HepG2 (cell line): ENCODE results near the gene FASTKD2. TPM values are rescaled to one million over a fixed set of nuclear protein-coding genes. Genes with fewer than 3 reads are reported as not detected.

ENCODE experiments used
- ATAC-seq: fragments of 200-7000 bp; cut with Tn5 transposase; 3 replicates; pipeline ENCODE4 v1.9.1; 2020; ENCODE audit warnings: mild to moderate bottlenecking, moderate library complexity
- BruUV-seq: library from RNA; stranded (reverse); fragments of 400-500 nt; replicated peaks from 2 replicates; lab custom pipeline; 2021; lab: Mats Ljungman, UMichigan
- CTCF ChIA-PET: fragments of 300-600 bp; formaldehyde crosslinking; extraction: SDS; loops from one replicate; lab custom pipeline; 2021; ENCODE audit warnings: low total read pairs, inconsistent platforms, low intra/inter-chr PET ratio; lab: Yijun Ruan, JAX
- POLR2A ChIA-PET: fragments of 350-600 bp; sonication (Branson Sonifier 250); formaldehyde crosslinking; loops from one replicate; lab custom pipeline; 2020; ENCODE audit warnings: antibody characterized with exemption, inconsistent platforms; lab: Yijun Ruan, JAX
- DNase-seq: peaks from one replicate; pipeline ENCODE4 v3.0.0-alpha.2; 2015; ENCODE audit warnings: low spot score
- FAIRE-seq: peaks from 3 replicates; lab custom pipeline; 2011; peaks lifted over from hg19 to GRCh38; lab: Jason Lieb, UNC
- H2AFZ ChIP-seq: one replicate; pipeline ENCODE4 v1.6.1; 2011; ENCODE audit warnings: low read length, inconsistent platforms
- H3K27ac ChIP-seq: fragments of 300-600 bp; 3 replicates; pipeline ENCODE4 v1.8.0; 2011; ENCODE audit warnings: mixed run types, mild to moderate bottlenecking, mixed read lengths, low read length, inconsistent platforms; ENCODE audit not compliant: insufficient read depth; ENCODE audit errors: extremely low read length
- H3K27me3 ChIP-seq, 2 experiments: fragments of 200-600 bp in 1 of 2; 2 replicates in 1 of 2; 3 replicates in 1 of 2; pipeline versions ENCODE4 v1.6.0 to v1.8.0; 2011; ENCODE audit warnings: low read length in 2 of 2, mild to moderate bottlenecking in 2 of 2, moderate library complexity in 2 of 2, inconsistent platforms in 1 of 2; ENCODE audit not compliant: insufficient read depth in 2 of 2, control insufficient read depth in 1 of 2
- H3K36me3 ChIP-seq, 2 experiments: fragments of 200-600 bp in 1 of 2; replicated peaks in 1 of 2; 2 replicates in 1 of 2; 3 replicates in 1 of 2; pipeline versions ENCODE4 v1.5.1 to v1.8.0; 2011; ENCODE audit warnings: low read length in 2 of 2, inconsistent platforms in 1 of 2; ENCODE audit not compliant: insufficient read depth in 2 of 2, control insufficient read depth in 1 of 2
- H3K4me1 ChIP-seq: 2 replicates; pipeline ENCODE4 v1.5.1; 2012; ENCODE audit warnings: low read length, inconsistent platforms; ENCODE audit not compliant: insufficient read depth
- H3K4me2 ChIP-seq: 2 replicates; pipeline ENCODE4 v1.6.0; 2011; ENCODE audit warnings: low read depth, low read length, inconsistent platforms
- H3K4me3 ChIP-seq, 3 experiments: fragments of 200-600 bp in 1 of 3; sonication (generic), shearing (Covaris generic) in 1 of 3; replicated peaks in 1 of 3; 2 replicates each; pipeline ENCODE4 v1.5.1; 2011 to 2016; ENCODE audit warnings: low read length in 3 of 3, inconsistent platforms in 2 of 3, low read depth in 2 of 3, mild to moderate bottlenecking in 2 of 3, control low read depth in 1 of 3, mixed read lengths in 1 of 3; ENCODE audit not compliant: insufficient read depth in 1 of 3
- H3K79me2 ChIP-seq: one replicate; pipeline ENCODE4 v1.6.1; 2011; ENCODE audit warnings: low read length, inconsistent platforms; ENCODE audit not compliant: insufficient read depth
- H3K9ac ChIP-seq: 2 replicates; pipeline ENCODE4 v1.6.0; 2011; ENCODE audit warnings: mild to moderate bottlenecking, low read depth, low read length, inconsistent platforms; ENCODE audit not compliant: insufficient read depth
- H3K9me3 ChIP-seq: 2 replicates; pipeline ENCODE4 v1.5.1; 2012; ENCODE audit warnings: mild to moderate bottlenecking, low read length
- H4K20me1 ChIP-seq: 2 replicates; pipeline ENCODE4 v1.6.0; 2011; ENCODE audit warnings: inconsistent platforms, mild to moderate bottlenecking, low read length, moderate library complexity; ENCODE audit not compliant: insufficient read depth
- CEBPZ ChIP-seq: IDR thresholded peaks from 2 replicates; pipeline ENCODE4 v1.6.1; 2012; ENCODE audit warnings: low read length, improper control_type of control experiment
- DBP ChIP-seq: sonication (generic); formaldehyde crosslinking; IDR thresholded peaks from 2 replicates; pipeline ENCODE4 v1.4.0; 2020; ENCODE audit warnings: missing genetic modification reagents; ENCODE audit errors: not compliant biosample characterization
- DNMT1 ChIP-seq: sonication (generic); formaldehyde crosslinking; IDR thresholded peaks from 2 replicates; pipeline ENCODE4 v1.5.1; 2020; ENCODE audit warnings: mild to moderate bottlenecking, missing genetic modification reagents
- EP300 ChIP-seq, 3 experiments: sonication (generic) in 1 of 3; formaldehyde crosslinking in 1 of 3; IDR thresholded peaks; 2 replicates each; pipeline versions ENCODE4 v1.5.1 to v1.6.1; 2011 to 2020; ENCODE audit warnings: low read depth in 2 of 3, low read length in 2 of 3, borderline replicate concordance in 1 of 3, improper control_type of control experiment in 1 of 3, mild to moderate bottlenecking in 1 of 3, missing genetic modification reagents in 1 of 3, moderate library complexity in 1 of 3
- KLF15 ChIP-seq: sonication (generic); formaldehyde crosslinking; IDR thresholded peaks from 2 replicates; pipeline ENCODE4 v1.8.1; 2023; ENCODE audit warnings: borderline replicate concordance, mild to moderate bottlenecking, inconsistent platforms, missing genetic modification reagents, mixed read lengths
- NFYC ChIP-seq: IDR thresholded peaks from 2 replicates; pipeline ENCODE4 v1.6.1; 2016; ENCODE audit warnings: missing genetic modification reagents, missing compliant biosample characterization
- SKI ChIP-seq: fragments of 450-650 bp; IDR thresholded peaks from one replicate; pipeline ENCODE4 v1.6.1; 2018; ENCODE audit warnings: mild to moderate bottlenecking; ENCODE audit not compliant: partially characterized antibody
- ZMAT5 ChIP-seq: sonication (generic); formaldehyde crosslinking; IDR thresholded peaks from 2 replicates; pipeline ENCODE4 v1.5.0; 2020; ENCODE audit warnings: mild to moderate bottlenecking, low read depth, missing genetic modification reagents, borderline replicate concordance
- ZNF562 ChIP-seq: sonication (generic); formaldehyde crosslinking; IDR thresholded peaks from 2 replicates; pipeline ENCODE4 v1.8.0; 2022; ENCODE audit warnings: missing genetic modification reagents, borderline replicate concordance
- ZNF598 ChIP-seq: sonication (generic); formaldehyde crosslinking; IDR thresholded peaks from 2 replicates; pipeline ENCODE4 v1.5.1; 2020; ENCODE audit warnings: mild to moderate bottlenecking, missing genetic modification reagents, borderline replicate concordance
- WGBS: methylation state at CpG from one replicate; pipeline ENCODE4 v1.1.6; 2017; ENCODE audit warnings: low lambda C conversion rate; 5-methylcytosine and 5-hydroxymethylcytosine counted together
- in situ Hi-C: cut with HindIII; loops from 2 replicates; pipeline ENCODE4 v1.10.0; 2017; ENCODE audit warnings: low pct_unique_long_range_greater_than_20kb; ENCODE audit not compliant: extremely low pct_ligation_motif_present
- intact Hi-C: fragments of 100-400 bp; cut with micrococcal nuclease; formaldehyde crosslinking; loops from one replicate; pipeline ENCODE4 v1.10.0; 2022; ENCODE audit not compliant: unreplicated experiment
- polyA plus RNA-seq, 8 experiments: library from polyadenylated mRNA; depleted of rRNA in 3 of 8; stranded (reverse) in 7 of 8; unstranded in 1 of 8; fragments of >200 nt; fragmentation: Illumina TruSeq in 4 of 8; extraction: Trizol in 4 of 8; gene quantifications; 2 replicates each; pipeline versions ENCODE4 v1.2.1 to v1.2.3, GENCODE V29; 2011 to 2016; ENCODE audit warnings: low read depth in 4 of 8, missing spikeins in 1 of 8, mixed read lengths in 1 of 8; ENCODE audit not compliant: insufficient read depth in 1 of 8
- total RNA-seq, 5 experiments: library from RNA; depleted of rRNA; stranded (reverse); fragments of >200 nt; fragmentation: Illumina TruSeq; extraction: Trizol; gene quantifications; 2 replicates each; pipeline ENCODE4 v1.2.3, GENCODE V29; 2016; ENCODE audit warnings: low read depth in 1 of 5

FASTKD2 gene
- total and polyA plus RNA-seq, 2 of the 13 experiments (the other 11 are each of a cell fraction or from before 2014, with no cell fraction given): 41.1 to 77.8 TPM

- H3K9ac ChIP-seq: no peak overlapping the region
- no peaks in the 10 kb centered on the region for H3K36me3 ChIP-seq
- intact Hi-C loops: no loop called here
- TF ChIP-seq DNMT1 (no peak), NFYC (CRISPR knock-in tag) (no peak), SKI (no peak), DBP (CRISPR knock-in tag) (no peak), KLF15 (CRISPR knock-in tag) (no peak), EP300 (IDR thresholded peaks at IDR 0.05; ENCODE audit: low read depth in 2 of 2, low read length in 2 of 2) (no peak), EP300 (CRISPR knock-in tag; IDR thresholded peaks at IDR 0.05; ENCODE audit: borderline replicate concordance) (no peak), CEBPZ (no peak), ZMAT5 (CRISPR knock-in tag) (no peak), ZNF562 (CRISPR knock-in tag) (no peak), ZNF598 (CRISPR knock-in tag) (no peak)
- H3K27ac ChIP-seq: no peak overlapping the region
- ChIA-PET CTCF (no interaction called here), POLR2A (no interaction called here)
- no peaks in the 10 kb centered on the region for H3K27me3 ChIP-seq
- in situ Hi-C loops: no loop called here
- H2AFZ ChIP-seq: no peak overlapping the region
- ATAC-seq (no peak), DNase-seq (no peak), FAIRE-seq (no peak)
- no peaks in the 10 kb centered on the region for H3K4me1 ChIP-seq
- BruUV-seq: no TSS peak
- no peak overlapping the region for H3K4me3 ChIP-seq
- no peaks in the 10 kb centered on the region for H3K9me3 ChIP-seq
- H3K4me2 ChIP-seq: no peak overlapping the region
- H4K20me1 ChIP-seq: no peaks in the 10 kb centered on the region
- no peaks in the 10 kb centered on the region for H3K79me2 ChIP-seq
- 20% methylated on average over 5 of the region's 5 CpGs for WGBS
These were observed 28.5 kb upstream of the FASTKD2 start for GRCh38 chr2:206736935-206737334.
